Measurements from ENCODE around the gene YIPF3.
A peak's percentile ranks its signal among the peaks of the same experiment; 100 is the strongest.
"Not testable (repeated sequence)": the region's sequence is repeated elsewhere in the genome, so short reads cannot be mapped to it uniquely, and the experiment has no call there.

YIPF3 gene

GRCh38 chr6:43493230-43493629 is 23.5 kb downstream of the YIPF3 start:
- DNase-seq (ENCODE audit: low read depth): no peak

DNA sequence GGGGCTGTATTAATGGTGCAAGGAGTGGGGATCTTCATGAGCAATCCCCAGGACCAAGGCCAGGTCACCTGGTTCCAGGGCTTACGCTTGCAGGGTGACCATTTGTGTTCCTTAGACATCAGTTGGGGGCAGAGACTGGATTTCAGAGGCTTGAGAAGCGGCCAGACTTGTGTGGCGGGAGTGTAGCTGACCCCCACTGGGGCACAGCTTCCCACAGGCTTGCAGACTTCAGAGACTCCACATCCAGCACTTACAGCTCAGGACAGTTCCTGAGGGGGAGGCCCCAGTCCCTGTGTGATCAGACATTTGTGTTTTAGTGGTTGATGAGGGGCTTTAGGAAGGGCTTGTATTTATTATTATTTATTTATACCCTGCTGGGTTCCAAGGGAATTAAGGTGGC is 24.1 kb downstream of the YIPF3 start:
- no peak for DNase-seq (ENCODE audit: low read depth)

GRCh38 chr6:43491750-43492661 is 24.7 kb downstream of the YIPF3 start:
- peak; percentile 57 for DNase-seq (ENCODE audit: low read depth)

DNA sequence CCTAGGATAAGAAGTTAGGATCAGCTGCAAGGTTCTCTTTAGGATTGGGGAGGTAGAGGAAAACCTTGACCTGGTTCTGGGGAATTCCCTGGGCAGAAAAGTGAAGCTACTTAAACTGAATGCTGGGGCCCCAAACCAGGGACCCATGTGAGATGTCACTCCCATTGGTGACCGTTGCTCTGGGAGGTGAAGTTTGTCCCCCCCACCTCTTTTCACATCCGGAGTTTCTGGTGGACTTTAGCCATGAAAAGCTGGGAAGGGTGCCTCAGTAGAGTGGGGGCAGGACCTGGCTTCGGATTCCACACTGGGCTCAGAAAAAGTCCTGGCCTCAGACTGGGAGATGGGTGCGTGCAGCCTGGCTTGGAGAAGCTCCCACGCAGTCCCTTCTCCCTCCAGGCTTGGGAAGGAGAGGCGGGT is 26.2 kb downstream of the YIPF3 start:
- no peak for DNase-seq (ENCODE audit: low read depth)

DNA sequence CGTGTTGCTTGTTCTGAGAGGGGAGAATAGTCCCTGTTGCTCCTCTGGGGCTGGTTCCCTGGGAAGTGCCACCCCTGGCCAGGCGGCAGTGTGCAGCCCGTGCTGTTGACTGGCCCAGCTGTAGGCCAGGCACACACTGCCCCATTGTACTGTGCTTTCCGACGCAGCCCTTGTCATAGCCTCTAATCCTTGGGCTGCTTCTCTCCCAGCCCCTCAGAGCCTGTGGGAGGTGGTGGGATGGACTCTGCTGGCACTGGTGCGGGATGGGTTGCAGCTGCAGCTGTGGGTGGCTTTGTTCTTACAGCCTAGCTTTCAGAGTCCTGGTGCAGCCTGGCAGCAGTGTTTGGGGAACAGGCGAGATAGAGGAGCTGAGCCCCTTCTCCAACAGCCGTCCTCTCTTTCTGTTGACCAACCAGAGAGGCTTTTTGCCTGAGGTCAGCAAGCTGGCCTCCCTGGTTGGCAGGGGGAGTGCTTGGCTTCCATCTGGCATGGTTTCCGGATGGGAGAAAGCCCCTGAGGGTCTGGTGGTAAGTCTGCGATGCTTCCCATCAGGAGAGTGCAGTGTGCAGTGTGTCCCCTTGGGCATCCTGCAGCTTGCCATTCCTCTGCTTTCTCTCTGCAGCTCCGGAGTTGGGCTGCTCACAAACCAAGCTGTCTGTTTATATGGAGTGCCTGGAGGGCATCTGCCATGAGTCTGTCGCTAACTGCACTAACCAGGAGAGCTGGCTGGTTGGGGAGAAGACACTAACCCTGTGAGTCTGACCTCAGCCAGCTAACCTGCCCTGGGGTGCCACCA is 27.3 kb downstream of the YIPF3 start:
- no peak for DNase-seq (ENCODE audit: low read depth)

GRCh38 chr6:43488667-43489276 is 28.0 kb downstream of the YIPF3 start:
- no peak for DNase-seq (ENCODE audit: low read depth)

DNA sequence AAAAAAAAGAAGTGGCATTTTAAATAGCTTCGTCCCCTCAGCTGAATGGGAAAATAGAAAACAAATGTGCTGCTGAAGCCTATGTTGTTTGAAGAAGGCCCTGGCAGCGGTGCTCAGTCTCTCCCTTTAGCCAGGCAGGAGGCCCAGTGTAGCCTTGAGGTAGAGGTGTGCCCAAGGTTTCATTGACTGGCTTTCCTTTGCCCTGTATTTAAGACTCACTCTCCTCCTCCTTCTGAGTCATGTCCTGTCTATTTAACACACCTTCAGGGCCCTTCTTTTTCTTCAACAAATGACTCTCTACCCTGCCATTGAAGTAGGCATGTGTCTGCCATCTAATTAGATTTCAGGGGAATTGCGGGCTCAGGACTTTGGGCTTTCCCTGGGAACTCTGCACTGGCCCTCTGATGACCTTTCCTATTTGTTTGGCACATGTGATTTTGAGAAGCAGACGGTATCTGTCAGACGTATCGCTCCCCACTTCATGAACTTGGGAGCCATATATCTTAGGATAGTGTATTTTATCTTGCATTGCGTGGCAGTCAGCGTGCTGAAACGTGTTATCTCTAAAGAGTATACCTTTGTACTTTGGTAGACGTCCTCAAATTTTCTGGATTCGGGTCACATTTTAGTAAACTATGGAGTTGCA is 35.0 kb downstream of the YIPF3 start:
- DNase-seq (ENCODE audit: low read depth): no peak

GRCh38 chr6:43481075-43481474 is 35.7 kb downstream of the YIPF3 start:
- DNase-seq (ENCODE audit: low read depth): no peak

GRCh38 chr6:43478008-43478372 is 38.7 kb downstream of the YIPF3 start:
- DNase-seq (ENCODE audit: low read depth): no peak

GRCh38 chr6:43477235-43478007 is 39.3 kb downstream of the YIPF3 start, which contains the start of gene TJAP1:
TJAP1 (plus strand) TSS chr6:43477570; CDS start chr6:43499002, 21,432 bp downstream.
- DNase-seq (ENCODE audit: low read depth): peak; percentile 53

DNA sequence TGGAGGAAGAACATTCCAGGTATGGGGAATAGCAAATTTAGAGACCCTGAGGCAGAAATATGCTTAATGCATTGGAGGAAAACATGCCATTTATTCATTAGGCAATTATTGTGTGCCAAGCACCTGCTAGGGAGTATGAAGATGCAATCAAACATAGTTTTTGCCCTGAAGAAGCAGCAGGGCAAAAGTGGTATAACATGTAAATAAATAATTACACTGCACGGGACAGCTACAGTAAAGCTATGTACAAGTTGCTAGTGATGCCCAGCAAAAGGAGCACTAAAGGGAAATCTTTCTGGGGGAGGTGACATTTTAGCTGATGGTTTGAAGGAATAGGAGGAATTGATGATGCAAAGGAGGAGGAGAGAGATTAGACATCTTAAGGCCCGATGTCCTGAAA is 40.0 kb downstream of the YIPF3 start:
- DNase-seq (ENCODE audit: low read depth): no peak

- DNase-seq (ENCODE audit: low read depth): no peak
Measured at GRCh38 chr6:43475516-43475915, 41.2 kb downstream of the YIPF3 start.

DNA sequence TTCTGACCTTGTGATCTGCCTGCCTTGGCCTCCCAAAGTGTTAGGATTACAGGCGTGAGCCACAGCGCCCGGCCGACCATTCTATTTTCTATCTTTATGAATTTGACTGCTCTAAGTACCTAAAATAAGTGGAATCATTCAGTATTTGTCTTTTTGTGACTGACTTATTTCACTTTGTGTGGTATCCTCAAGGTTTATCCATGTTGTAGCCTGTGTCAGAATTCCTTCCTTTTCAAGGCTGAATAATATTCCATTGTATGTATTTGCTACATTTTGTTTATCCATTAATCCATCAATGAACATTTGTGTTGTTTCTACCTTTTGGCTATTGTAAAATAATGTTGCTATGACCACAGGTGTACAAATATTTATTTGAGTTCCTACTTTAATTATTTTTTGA is 44.2 kb downstream of the YIPF3 start:
- no peak for DNase-seq (ENCODE audit: low read depth)

DNA sequence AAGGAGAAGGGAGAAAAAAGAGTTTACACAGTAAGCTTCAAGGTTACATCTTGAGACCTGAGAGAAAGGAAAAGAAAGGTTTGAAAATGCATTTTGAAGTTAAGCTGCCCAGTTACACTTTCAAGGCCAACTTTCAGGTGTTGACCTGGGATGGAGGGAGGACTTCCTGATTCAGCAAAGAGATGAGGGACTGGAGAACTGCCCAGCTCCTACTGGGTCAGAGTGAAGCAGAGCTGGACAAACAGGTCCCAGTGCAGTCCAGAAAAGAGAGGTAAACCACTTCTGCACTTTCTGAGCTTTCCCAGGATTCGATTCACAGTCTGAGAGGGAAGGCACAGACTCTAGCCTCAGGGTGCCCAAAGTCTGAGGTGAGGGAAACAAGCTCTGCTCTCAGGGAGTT is 45.3 kb downstream of the YIPF3 start:
- no peak for DNase-seq (ENCODE audit: low read depth)

DNA sequence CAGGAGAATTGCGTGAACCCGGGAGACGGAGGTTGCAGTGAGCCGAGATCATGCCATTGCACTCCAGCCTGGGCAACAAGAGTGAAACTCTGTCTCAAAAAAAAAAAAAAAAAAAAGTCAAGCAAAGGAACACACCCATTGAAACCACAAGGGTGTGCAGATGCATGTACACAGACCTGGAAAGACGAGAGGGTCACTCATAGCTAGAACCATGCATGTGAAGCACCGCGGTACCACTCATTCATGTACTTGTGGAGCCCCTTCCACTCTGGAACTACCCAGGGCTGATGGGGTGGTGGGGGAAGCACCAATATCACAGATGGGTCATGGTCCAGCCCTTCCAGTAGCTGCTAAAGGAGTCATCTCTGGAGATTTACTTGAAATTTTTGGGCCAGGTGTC is 46.8 kb downstream of the YIPF3 start:
- DNase-seq (ENCODE audit: low read depth): no peak

DNA sequence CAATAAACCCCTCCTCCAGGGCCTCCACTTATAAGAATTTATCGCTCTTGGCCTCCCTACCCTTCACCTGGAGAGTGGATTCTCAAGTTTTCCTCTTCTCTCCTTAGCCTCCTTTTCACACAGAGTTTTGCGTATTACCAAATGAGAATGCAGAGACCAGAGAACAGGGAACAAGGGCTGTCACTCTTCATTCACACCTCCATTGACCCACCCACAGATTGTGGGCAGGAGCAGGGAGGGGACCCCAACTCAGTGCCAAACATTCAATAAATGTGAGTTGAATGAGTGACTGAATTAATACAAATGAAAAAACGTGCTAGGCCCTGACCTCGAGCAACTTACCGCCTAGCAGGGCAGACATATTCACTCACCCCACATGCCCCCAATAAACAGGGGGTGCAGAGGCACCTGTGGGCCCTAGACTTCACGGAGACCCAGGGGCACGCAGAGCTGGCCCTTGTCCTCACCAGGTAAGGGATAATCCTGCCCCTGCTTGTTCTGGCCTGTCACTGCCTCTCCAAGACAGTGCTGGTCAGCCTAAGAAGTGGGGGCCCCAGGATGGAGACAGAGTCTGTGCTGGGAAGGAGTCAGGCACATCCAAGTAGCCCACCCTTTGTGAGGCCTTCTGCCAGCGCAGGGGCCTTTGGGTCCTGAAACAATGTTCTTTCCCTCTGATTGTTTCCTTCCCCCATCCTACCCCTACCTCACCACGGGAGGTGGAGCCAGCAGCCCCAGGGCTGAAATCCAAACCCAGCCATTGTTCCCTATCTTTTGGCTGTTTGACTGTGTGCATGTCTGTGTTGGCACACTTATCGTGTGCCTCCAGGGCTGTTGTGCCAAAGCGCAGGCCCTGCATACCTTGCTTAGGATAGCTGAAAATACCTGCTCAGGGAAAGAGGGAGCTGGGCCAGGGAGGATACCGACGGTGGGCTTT is 47.7 kb downstream of the YIPF3 start:
- no peak for DNase-seq (ENCODE audit: low read depth)

DNA sequence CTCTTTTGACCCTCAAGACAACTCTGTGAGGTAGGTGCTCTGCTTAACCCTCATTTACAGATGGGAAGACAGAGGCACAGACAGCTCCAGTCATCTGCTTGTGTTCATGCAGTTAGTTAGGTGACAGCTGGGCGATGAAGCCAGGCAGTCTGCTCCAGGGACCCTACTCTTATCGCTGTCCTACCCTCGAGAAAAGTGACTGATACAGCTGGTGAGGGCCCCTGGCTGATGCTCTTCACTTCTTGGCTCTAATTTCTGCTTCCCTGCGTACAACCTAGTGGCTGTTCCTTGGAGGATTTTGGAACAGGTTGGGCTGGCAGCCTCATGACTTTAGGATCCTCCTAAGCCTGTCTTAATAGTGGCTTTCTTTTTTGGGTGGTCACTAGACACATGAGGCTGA is 48.5 kb downstream of the YIPF3 start:
- DNase-seq (ENCODE audit: low read depth): no peak

GRCh38 chr6:43467752-43468151 is 49.0 kb downstream of the YIPF3 start:
- DNase-seq (ENCODE audit: low read depth): no peak

DNA sequence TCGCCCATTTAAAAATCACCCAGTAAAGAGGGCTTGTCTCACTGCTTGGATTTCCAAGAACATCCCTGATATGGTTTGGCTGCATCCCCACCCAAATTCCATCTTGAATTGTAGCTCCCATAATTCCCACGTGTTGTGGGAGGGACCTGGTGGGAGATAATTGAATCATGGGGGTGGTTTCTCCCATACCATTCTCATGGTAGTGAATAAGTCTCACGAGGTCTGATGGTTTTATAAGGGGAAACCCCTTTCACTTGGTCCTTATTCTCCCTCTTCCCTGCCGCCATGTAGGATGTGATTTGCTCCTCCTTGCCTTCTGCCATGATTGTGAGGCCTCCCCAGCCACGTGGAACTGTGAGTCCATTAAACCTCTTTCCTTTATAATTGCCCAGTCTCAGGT is 49.5 kb downstream of the YIPF3 start:
- DNase-seq (ENCODE audit: low read depth): not testable (repeated sequence)

DNA sequence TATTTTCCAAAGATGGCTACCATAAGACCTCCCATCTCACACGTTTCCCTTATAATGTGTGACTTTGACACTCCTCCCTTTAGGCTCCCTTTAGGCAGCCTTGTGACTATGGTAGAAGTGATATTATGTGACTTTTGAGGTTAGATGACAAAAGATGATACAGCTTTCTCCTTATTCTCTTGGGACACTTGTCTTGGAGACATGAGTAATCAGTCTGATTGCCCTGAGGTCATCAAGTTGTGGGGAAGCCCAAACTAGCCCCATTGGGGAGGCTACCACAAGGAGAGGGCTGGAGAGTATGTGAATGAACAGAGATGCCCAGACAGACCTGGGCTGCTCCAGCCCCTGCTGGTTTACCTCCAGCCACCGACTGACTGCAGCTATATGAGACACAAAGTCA is 50.8 kb downstream of the YIPF3 start:
- no peak for DNase-seq (ENCODE audit: low read depth)
